Fibroblast of peridontal ligament (primary cell): ENCODE measurements around the gene SSH3.
A peak's percentile ranks its signal among the peaks of the same experiment; 100 is the strongest.

Experiments
- DNase-seq: peaks from one replicate; pipeline ENCODE4 v3.0.0-alpha.2; 2010; ENCODE audit errors: extremely low read depth

The SSH3 gene

DNA sequence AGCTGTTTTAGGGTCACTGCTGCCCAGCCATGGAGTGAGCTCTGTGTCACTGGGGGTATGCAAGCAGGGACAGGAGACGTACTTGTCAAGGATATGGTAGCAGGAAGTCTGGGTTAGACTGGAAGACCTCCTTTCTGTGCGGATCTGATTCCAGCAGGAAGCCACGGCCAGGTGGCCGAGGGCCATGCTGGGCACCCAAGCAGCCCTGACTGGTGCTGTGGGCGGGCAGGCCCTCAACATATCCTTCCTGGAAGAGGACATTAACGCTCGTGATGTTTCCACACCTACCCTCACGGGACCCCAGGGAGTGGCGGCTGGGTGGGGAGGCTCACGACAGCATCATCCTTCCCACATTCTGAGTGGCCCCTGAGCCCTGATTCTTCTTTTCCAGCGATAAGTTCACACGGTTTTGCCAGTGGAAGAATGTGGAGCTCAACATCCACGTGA, 23.0 kb upstream of the SSH3 start:
- DNase-seq: no peak

- no peak for DNase-seq
Observed at GRCh38 chr11:67280788-67281551, 22.4 kb upstream of the SSH3 start.

DNA sequence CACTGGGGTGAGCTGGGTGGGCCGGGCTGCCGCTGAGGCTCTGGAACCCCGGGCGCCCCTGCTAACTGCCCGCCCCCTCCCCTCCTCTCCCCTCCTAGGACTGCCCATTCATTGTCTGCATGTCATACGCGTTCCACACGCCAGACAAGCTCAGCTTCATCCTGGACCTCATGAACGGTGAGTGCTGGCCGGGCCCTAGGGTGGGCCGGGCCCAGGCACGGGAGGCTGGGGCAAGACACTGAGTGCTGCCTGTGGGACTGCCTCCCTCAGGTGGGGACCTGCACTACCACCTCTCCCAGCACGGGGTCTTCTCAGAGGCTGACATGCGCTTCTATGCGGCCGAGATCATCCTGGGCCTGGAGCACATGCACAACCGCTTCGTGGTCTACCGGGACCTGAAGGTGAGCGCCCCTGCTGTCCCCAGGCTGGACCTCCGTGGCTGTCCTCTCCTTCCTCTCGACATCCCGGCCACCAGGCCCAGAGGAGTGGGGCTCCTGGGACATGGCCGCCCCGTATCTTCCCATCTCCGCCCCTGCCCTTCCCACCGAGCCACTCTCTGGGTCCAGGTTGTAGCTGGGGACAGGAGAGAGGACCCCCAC, 21.7 kb upstream of the SSH3 start:
- no peak for DNase-seq

GRCh38 chr11:67282155-67282875, 21.0 kb upstream of the SSH3 start:
- no peak for DNase-seq

DNA sequence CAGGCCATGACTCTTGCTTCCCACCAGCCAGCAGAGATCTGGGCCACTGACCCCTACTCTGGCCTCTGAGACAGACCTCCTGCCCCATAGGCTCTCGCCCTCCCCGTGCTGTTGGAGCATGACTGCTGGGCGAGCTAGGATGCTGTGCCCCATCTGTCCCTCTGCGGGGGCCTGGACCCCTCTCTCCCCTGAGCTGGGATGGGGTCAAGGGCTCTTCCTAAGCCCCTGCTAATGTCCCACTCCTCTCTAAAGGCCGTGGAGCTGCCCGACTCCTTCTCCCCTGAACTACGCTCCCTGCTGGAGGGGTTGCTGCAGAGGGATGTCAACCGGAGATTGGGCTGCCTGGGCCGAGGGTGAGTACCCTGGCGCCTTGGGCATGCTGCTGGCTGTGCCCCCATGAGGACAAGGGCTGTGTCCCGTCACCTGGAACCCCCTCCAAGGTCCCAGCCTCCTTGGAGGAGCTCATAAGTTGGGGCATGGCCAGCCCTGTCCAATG, 20.4 kb upstream of the SSH3 start:
- no peak for DNase-seq

- no peak for DNase-seq
Observed at GRCh38 chr11:67283481-67283963, 19.8 kb upstream of the SSH3 start.

- DNase-seq: no peak
Observed at GRCh38 chr11:67284811-67285540, 18.4 kb upstream of the SSH3 start.

GRCh38 chr11:67285541-67286498, 17.5 kb upstream of the SSH3 start:
- DNase-seq: no peak

DNA sequence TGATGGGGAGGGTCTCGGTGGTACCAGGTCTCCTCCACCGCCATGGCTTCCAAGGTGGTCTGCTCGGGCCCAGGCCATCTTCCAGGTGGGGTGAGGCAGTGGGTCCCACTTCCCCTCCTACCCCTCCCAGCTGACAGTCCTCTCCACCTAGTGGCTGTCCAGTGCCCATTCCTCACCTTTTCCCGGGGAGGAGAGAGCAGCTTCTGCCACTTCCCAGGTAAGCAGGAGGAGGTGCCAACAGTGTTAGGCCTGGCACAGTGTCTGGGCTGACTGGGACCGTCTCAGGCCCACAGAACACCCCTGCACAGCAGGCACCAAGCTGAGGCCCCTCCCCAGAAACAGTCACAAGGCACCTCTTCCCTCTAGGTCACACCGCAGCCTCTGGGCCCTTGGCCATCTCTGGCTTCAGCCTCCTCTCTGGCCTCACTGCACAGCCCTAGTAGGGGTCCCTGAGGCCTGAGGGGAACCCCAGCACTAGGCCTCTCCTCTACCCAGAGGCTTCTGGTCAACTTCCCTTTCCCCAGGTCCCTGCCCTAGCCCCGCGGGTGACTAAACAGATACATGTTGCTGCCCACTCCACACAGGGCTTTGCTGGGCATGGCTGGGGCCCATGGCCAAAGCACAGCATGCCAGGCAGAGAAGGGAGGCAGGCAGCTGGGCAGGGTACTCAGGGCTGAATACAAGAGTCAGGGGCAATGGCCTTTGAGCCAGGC, 16.6 kb upstream of the SSH3 start:
- DNase-seq: no peak

DNA sequence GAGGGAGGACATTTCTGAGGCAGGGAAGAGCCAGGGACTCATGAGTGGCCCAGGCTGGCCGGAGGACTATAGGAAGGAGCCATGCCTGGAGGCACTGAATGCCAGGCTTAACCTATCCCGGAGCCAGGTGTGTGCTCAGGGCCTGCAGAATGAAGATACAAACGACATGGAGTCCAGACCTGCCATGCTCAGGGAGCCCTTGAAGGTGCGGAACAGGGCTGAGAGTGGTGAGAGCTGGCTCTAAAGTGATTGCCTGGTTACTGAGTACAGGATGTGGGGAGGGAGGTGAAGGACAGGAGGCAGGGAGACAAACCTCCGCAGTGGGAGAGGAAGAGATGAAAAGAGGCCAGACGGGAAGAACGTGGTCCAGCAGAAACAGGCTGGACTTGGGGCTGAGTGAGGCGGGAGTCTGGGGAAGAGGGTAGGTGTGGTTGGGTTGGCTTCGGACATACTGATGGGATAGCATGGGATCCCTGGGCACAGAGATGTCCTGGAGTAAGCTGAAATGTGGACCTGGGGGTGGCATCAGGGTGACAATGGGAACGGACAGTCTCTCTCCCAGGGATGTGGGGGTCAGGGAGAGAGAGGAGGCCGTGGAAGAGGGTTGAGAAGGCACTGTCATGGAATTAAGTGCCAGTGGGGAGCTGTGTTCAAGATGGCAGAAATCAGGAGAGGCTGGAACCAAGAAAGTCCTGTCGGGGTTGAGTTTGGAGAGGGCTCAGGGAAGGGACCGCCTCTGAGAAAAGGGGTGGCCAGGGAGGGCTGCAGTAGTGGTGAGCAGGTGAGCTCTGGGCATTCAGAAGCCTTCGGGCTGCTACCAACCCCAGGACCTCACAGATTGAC, 15.8 kb upstream of the SSH3 start:
- no peak for DNase-seq

- no peak for DNase-seq
Observed at GRCh38 chr11:67288198-67288451, 15.2 kb upstream of the SSH3 start.

GRCh38 chr11:67288452-67289225, 14.7 kb upstream of the SSH3 start:
- DNase-seq: peak; percentile 84

GRCh38 chr11:67289226-67289650, 14.1 kb upstream of the SSH3 start, which contains the start of gene ANKRD13D:
ANKRD13D (plus strand) TSS chr11:67289303; CDS start chr11:67289461, 158 bp downstream.
- no peak for DNase-seq

DNA sequence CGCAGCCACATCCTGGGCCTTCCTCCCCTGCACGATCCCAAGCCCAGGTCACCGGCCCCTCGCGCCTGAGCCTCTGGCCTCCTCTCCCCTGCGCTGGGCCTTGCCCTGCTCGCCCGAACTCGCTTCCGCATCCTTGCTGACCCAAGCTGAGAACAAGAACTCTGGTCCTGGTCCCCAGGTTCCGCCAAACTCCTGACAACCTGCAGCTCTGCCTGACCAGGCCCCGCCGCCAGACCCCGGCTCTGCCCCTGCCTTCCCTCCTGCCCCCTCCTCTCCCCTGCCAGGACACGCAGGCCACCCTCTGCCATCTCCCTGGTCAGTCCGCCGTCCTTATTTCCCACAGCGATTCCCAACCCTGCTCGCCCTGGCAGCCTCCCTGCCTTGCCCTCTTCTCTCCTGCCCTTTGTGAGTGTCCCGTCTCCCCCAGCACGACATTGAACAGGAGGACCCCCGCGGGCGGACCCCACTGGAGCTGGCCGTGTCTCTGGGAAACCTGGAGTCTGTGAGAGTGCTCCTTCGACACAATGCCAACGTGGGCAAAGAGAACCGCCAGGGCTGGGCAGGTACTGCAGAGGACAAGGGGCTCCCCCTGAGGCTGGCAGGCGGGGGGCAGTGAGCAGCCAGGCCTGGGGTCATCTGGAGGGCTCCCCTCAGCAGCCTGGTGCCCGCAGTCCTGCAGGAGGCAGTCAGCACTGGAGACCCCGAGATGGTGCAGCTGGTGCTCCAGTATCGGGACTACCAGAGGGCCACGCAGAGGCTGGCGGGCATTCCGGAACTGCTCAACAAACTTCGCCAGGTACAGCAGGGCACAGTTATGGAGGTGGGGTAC, 13.5 kb upstream of the SSH3 start:
- DNase-seq: peak; percentile 14

GRCh38 chr11:67290801-67291200, 12.5 kb upstream of the SSH3 start:
- peak; percentile 46 for DNase-seq

GRCh38 chr11:67291481-67292381, 11.6 kb upstream of the SSH3 start:
- no peak for DNase-seq
